Measurements from ENCODE around the gene LRRC26.

LRRC26 gene

DNA sequence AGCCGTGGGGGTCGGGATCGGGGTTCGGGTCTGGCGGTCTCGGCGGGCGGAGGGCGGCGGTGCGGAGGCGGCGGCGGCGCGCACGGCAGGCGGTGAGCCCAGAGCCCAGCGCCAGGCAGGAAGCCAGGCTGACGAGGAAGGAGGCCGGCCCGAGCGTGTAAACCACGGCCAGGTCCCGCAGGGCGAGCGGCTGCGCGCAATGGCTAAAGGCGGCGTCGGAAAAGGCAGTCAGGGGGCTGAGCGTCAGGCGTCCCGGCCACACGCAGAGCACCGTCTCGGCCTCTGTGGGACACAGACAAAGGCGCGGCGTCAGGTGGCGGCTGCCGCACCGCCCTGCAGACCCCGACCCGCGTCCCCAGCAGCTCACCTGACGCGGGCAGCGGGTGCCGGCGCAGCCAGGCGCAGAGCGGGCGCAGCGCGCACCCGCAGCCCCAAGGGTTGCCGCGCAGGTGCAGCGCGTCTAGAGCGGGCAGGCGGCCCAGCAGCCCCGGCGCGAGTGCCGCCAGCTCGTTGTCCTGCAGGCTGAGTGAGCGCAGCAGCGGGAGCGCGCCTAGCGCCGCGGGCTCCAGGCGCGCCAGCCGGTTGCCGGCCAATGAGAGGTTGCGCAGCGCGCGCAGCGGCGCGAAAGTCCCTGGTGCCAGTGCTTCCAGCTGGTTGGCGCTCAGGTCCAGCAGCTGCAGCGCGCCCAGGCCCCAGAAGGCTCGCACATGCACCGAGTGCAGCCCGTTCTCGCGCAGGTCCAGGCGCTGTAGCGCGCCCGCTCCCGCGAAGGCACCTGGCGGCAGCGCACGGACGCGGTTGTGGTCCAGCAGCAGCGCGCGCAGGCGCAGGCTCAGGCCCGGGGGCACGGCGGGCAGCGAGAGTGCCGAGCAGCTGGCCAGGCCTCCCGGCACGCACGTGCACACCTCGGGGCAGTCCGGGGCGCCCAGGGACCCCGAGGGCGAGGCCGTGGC lies 671 bp downstream of the LRRC26 start:
- DNase-seq (ENCODE audit: insufficient read length, low spot score), result peak; percentile 82
- peak; percentile 14 for FAIRE-seq

DNA sequence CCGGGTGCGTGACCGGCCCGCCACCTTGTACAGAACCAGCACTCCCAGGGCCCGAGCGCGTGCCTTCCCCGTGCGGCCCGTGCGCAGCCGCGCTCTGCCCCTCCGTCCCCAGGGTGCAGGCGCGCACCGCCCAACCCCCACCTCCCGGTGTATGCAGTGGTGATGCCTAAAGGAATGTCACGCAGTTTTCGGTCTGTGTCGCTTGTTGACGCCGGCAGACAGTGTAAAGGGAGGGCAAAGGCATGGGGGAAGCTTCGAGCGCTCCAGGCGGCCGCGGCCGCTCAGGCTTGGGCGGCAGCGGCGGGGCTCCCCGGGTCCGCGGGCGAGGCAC lies 1.3 kb downstream of the LRRC26 start:
- FAIRE-seq (no peak), DNase-seq (ENCODE audit: insufficient read length, low spot score) (no peak)

DNA sequence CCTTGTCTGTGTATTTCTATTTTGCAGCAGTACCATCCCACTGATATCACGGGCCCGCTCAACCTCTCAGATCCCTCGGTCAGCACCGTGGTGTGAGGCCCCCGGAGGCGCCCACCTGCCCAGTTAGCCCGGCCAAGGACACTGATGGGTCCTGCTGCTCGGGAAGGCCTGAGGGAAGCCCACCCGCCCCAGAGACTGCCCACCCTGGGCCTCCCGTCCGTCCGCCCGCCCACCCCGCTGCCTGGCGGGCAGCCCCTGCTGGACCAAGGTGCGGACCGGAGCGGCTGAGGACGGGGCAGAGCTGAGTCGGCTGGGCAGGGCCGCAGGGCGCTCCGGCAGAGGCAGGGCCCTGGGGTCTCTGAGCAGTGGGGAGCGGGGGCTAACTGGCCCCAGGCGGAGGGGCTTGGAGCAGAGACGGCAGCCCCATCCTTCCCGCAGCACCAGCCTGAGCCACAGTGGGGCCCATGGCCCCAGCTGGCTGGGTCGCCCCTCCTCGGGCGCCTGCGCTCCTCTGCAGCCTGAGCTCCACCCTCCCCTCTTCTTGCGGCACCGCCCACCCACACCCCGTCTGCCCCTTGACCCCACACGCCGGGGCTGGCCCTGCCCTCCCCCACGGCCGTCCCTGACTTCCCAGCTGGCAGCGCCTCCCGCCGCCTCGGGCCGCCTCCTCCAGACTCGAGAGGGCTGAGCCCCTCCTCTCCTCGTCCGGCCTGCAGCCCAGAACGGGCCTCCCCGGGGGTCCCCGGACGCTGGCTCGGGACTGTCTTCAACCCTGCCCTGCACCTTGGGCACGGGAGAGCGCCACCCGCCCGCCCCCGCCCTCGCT lies 1.9 kb downstream of the LRRC26 start:
- FAIRE-seq (no peak), DNase-seq (ENCODE audit: insufficient read length, low spot score) (no peak)

DNA sequence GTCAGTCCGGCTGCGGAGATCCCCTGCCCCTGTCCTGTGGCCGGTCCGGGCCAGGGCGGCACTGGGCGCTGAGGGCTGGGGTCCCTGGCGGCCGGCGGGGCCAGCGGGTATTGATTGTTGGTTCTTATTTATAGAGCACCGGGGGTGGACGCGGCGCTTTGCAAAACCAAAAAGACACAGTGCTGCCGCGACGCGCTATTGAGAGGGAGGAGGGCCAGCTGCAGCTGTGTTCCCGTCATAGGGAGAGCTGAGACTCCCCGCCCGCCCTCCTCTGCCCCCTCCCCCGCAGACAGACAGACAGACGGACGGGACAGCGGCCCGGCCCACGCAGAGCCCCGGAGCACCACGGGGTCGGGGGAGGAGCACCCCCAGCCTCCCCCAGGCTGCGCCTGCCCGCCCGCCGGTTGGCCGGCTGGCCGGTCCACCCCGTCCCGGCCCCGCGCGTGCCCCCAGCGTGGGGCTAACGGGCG lies 2.5 kb downstream of the LRRC26 start:
- FAIRE-seq, result no peak
- DNase-seq (ENCODE audit: insufficient read length, low spot score), result no peak

DNA sequence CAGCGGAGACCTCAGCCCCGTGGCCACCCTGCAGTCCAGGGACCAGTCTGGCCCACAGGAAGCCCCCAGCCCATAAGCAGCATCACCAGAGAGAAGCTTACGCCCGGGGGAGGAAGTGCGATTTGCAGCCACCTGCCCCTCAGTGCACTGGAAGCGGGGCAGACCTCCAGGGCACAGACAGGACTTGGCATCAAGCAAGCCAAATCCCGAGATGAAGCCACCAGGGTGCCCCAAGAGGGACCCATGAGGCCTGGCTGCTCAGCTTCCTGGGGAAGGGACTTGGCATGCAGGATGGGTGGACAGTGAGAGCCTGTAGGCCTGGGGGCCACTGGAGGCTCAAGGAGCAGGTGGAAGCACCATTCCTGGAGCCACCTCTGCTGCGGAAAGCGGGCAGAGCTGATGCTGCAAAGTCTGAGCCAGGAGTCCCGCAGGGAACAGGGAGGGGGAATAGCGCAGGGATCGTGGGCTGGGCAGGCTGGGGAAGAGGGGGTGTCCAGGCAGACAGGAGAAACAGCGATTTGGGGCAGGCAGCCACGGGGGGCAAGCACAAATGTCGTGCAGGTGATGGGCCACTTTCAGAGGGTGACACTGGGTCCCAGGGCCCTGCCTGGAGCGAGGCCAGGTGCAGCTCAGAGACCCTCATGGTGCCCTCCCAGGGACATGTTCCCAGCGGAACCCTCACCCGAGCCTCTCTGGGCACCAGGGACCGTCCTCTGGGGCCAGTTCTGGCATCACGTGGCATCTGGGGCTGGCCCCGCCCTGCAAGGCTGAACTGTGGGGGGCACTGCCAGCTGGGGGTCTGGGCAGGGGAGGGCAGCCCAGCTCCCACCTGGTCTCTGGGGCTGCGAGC lies 3.2 kb downstream of the LRRC26 start:
- DNase-seq (ENCODE audit: insufficient read length, low spot score) (no peak), FAIRE-seq (no peak)

DNA sequence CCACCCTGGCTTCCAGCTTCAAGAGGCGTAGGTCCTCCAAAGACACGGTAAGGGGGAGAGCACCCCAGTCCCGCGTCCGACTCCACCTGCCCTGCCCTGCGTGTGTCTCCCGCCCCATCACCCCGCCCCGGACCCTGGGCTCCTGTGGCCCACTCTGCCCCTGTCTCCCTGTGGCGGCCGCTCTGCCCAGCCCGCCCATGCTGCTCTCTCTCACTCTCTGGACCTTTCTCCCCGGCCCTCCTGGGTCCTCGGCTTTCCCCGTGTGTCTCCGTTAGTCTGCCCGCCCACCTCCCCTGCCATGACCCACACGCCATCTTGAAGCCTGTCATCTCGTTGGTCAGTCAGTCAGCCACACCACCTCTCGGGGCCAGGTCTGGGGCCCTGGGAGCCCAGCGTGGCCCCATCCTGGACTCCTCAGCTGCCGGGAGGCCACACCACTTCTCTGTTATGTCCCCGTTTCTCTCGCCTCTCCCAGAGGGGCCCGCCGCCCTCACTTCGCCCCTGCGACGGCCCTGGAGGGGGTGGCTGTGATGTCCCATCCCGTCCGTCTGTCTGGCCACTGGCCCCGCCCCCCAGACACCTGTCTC lies 4.5 kb downstream of the LRRC26 start:
- no peak for DNase-seq (ENCODE audit: insufficient read length, low spot score)
- no peak for FAIRE-seq

DNA sequence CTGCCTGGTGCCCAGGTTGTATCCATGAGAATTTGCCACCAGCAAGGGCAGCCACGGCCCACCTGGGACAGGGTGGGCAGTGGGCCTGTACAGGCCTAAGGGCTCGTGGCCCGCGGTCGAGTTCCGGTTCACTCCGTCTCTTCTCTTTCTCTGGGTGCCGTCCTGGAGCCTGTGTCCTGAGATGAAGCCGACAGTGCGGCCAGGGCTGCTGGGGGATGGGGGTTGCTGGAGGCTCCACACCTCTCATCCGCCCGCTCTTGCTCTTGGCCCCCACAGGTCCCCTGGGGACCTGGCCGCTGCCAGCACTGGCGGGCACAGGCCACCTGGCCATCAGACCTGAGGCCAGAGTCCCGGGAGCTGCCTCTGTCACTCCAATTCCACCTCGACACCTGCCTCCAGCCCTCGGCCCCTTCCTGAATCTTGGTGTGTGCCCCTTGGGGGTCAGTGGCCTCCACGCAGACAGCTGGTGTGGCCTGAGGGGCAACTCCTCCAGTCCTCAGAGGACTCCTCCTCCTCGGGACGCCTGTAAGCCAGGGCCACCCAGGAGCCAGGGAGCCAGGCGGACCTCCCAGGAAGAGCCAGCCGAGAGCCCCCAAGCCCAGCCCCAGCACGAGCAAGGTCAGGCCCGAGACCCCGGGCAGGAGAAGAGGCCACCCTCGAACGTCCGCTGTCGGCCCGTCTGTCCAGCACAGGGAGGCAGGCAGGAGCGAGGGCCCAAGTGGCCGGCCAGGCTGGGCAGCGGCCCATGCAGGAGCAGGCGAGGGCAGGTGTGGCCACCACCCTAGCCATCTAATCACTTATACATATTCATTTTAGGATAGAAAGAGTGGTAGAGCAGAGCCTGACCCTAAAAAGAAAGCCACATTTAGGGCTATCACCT lies 5.2 kb downstream of the LRRC26 start:
- FAIRE-seq, result no peak
- no peak for DNase-seq (ENCODE audit: insufficient read length, low spot score)

DNA sequence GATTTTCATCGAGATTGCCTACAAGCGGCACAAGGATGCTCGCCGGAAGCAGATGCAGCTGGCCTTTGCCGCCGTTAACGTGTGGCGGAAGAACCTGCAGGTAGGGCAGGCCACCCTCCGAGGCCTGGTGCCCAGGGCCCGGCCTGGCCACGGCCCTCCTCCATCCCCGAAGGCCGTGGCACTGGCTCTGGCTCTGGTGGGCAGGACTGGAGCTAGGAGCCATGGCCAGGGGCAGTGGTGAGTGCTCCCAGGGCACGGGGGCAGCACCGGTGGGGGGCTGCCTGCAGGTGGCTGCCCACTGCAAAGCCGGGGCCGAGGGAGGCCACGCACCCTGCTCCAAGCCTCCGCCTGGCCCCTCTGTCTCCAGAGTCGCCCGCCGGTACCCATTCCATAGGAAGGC lies 6.0 kb downstream of the LRRC26 start:
- FAIRE-seq (no peak), DNase-seq (ENCODE audit: insufficient read length, low spot score) (no peak)

DNA sequence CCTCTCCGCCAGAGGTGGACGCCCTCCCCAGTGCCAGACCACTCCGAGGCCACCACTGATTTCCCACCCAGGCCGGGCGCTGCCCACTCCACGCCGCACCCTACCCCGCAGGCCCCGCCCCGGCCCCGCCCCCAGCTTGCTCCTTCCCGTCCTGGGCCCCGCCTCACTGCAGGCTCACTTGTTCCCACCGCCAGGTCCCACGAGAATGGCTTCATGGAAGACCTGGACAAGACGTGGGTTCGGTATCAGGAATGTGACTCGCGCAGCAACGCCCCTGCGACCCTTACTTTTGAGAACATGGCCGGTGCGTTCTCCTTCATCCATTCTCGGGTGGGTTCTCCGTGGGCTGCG lies 6.5 kb downstream of the LRRC26 start:
- FAIRE-seq (no peak), DNase-seq (ENCODE audit: insufficient read length, low spot score) (no peak)

DNA sequence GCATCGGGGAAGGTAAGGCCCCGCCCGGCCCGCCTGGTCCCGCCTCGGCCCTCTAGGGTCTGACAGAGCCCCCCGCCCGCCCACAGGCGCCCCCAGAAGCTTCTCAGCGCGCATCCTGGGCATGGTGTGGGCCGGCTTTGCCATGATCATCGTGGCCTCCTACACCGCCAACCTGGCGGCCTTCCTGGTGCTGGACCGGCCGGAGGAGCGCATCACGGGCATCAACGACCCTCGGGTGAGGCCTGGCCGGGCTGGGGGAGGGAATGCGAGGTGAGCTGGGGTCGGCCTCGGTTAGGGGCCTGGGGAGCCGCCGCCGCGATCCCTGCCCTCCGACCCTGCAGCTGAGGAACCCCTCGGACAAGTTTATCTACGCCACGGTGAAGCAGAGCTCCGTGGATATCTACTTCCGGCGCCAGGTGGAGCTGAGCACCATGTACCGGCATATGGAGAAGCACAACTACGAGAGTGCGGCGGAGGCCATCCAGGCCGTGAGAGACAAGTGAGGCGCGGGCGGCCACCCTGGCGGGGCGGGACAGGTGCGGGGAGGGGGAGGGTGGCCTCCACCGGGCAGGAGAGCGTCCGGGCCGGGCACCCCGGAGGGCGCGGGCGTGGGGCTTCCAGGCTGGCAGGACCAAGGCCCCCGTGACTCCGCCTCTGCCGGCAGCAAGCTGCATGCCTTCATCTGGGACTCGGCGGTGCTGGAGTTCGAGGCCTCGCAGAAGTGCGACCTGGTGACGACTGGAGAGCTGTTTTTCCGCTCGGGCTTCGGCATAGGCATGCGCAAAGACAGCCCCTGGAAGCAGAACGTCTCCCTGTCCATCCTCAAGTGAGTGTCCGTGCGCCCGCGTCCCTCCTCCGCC lies 7.1 kb downstream of the LRRC26 start:
- no peak for FAIRE-seq
- no peak for DNase-seq (ENCODE audit: insufficient read length, low spot score)

DNA sequence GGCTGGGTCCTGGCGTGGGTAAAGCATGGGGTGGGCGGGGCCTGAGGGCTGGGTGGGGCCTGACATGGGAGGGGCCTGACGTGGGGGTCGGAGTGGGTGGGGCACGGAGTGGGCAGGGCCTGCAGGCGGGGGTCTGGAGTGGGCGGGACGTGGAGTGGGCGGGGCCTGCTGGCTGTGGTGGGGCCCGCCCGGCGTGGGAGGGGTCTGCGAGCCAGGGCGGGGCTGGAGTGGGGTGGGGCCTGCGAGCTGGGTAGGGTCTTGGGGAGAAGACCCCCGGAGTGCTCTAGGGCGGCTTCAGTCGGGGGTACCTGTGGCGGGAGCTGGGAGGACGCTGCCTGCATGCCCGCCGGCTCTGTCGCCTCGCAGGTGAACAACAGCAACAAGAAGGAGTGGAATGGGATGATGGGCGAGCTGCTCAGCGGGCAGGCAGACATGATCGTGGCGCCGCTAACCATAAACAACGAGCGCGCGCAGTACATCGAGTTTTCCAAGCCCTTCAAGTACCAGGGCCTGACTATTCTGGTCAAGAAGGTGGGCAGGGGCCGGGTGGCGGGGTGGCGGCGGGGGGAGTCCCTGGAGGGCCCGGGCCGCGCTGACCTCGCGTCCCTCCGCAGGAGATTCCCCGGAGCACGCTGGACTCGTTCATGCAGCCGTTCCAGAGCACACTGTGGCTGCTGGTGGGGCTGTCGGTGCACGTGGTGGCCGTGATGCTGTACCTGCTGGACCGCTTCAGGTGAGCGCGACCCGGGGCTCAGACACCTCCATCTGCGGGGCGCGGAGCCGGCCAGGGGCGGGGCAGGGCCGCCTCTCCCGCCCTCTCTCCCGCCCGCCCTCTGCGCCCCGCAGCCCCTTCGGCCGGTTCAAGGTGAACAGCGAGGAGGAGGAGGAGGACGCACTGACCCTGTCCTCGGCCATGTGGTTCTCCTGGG lies 8.0 kb downstream of the LRRC26 start:
- DNase-seq (ENCODE audit: insufficient read length, low spot score) (no peak), FAIRE-seq (no peak)

DNA sequence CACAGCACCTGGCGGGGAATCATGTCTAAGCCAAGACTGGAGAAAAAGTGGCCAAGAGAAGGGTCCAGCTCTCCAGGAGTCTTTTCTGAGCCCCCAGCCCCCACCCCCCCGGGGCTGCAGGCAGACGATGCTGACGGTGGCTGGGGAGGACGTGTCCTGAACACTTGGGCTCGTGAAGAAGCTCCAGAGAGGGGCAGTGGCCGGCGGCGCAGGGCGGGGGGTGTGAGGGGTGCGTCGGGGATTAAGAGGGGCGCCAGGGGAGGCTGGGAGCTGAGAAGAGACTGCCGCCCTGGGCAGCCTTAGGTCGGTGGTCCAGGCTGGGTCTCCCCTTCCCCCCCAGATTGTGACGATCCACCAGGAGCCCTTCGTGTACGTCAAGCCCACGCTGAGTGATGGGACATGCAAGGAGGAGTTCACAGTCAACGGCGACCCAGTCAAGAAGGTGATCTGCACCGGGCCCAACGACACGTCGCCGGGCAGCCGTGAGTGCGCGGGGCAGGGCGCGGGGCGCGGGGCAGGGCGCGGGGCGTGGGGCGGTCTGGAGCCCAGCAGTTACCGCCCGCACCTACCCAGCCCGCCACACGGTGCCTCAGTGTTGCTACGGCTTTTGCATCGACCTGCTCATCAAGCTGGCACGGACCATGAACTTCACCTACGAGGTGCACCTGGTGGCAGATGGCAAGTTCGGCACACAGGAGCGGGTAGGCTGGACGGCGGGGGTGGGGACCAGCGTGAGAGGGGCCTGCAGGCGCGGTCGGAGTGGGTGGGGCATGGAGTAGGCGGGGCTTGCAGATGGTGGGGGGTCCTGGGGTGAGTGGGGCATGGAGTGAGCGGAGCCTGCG lies 8.9 kb downstream of the LRRC26 start:
- no peak for FAIRE-seq

DNA sequence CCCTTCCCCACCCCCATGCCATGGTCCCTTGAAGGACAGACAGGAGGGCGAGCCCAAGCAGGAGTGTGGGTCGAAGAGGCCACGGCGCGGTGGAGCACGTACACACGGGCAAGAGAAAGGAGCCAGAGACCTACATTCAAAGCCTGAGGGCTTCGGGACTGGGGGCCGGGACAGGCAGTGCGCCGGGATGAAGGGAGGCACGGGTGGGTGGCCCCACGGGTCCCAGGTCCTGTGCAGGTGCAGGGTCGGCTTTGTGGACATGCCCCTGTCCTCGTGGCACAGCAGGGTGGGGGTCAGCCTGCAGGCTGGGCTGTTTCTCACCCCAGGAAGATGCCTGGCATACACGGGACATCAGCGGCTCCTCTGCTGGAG lies 9.8 kb downstream of the LRRC26 start:
- no peak for FAIRE-seq
- DNase-seq (ENCODE audit: insufficient read length, low spot score), result no peak

More for the DNA sequence above, 8.9 kb downstream of the LRRC26 start:
- DNase-seq (ENCODE audit: insufficient read length, low spot score), result no peak

DNA sequence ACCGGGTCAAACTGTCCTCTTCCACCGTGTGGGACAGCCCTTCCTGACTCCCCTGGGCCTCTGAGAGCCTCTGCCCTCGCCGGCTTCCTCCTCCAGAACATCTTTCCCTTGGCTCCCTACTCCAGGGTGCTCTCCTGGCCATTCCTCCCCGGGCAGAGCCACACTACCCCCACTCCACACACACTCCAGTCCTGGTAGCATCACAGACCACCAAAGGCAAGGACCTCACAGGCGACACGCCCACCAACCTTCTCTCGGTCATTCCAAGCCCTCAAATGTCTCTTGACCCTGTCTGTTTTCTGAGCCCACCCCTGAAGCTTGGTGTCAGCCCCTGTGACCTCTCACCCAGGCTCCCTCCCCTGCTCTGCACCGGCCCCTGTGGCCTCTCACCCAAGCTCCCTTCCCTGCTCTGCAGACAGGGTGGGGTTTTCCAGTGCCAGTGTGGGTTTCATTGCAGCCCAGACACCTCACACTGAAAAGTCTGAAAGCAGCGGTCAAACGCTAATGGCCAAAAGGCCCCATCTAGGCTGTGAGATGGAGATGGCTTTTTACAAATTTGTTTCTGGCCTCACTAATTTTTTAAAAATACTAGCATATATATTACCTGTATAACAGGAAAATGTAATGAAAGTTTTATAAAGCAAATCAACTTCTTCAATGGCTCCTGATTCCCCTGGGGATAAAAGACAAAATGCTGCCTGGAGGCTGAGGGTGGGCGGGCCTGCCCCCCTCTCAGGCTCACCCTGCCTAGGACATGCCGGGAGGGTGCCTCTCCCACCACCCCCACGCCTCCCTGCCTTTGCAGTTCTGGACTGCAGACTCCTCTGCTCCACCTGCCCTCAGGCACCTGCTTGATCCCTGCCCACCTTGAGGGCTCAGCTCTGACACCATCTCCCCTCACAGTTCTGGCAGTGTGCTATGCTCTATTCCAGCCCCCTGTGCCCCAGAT lies 10.5 kb downstream of the LRRC26 start:
- no peak for DNase-seq (ENCODE audit: insufficient read length, low spot score)
- FAIRE-seq, result peak; percentile 59

DNA sequence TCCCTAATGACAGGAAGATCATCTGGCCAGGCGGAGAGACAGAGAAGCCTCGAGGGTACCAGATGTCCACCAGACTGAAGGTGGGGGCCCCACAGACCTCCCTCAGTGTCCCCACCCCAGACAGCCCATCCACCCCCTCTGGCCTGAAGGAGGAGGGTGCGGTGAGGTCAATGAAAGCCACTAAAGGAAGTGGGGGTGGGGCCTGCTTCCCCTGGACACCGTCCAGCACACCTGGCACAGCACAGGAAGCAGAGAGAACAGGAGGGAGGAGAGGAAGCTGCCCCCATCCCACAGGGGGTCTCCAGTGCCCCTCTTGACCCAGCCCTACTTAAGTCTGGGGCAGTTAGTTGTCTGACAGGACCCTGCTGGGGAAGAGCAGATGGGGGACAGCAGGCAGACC lies 11.2 kb downstream of the LRRC26 start:
- DNase-seq (ENCODE audit: insufficient read length, low spot score) (no peak), FAIRE-seq (no peak)
